ENCODE data around the gene ETNK1. TPM values are rescaled to one million over a fixed set of nuclear protein-coding genes. Genes with fewer than 3 reads are reported as not detected.

ETNK1 gene
- polyA plus RNA-seq, 2 of the 4 experiments (the other 2 are of a cell fraction), result 20.9 to 52.7 TPM

GRCh38 chr12:22687361-22688076, 62.5 kb downstream of the ETNK1 start:
- 78% methylated on average over 5 of the region's 5 CpGs for WGBS (ENCODE audit: missing lambda C conversion rate)
- no peak for ATAC-seq

More at GRCh38 chr12:22687361-22688076, 62.5 kb downstream of the ETNK1 start:
- CTCF ChIA-PET, result interaction anchor here (0.7 to 1.0 kb wide), 3 partner anchors 16 to 244 kb away, joined by 3 read pairs; no protein-coding TSS in a partner anchor
- Histone ChIP-seq H3K4me2 (no peak overlapping the region), H3K27ac (no peak overlapping the region), H3K4me1 (no peaks in the 10 kb centered on the region), H3K4me3 (no peak overlapping the region), H3K9me3 (no peaks in the 10 kb centered on the region)
- DNase-seq (ENCODE audit: low read depth in 1 of 2, low spot score in 1 of 2), result no peak
- TF ChIP-seq CBX8 (IDR thresholded peaks at IDR 0.05) (no peak), E2F6 (IDR thresholded peaks at IDR 0.05; ENCODE audit: borderline replicate concordance, low read depth) (no peak), SREBF2 (IDR thresholded peaks at IDR 0.05) (no peak), ESRRA (IDR thresholded peaks at IDR 0.05; ENCODE audit: borderline replicate concordance, low read length) (no peak), HMGXB4 (CRISPR knock-in tag; IDR thresholded peaks at IDR 0.05; ENCODE audit: borderline replicate concordance) (no peak), CEBPB (IDR thresholded peaks at IDR 0.05) (no peak), NR3C1 (IDR thresholded peaks at IDR 0.05) (no peak), JUNB (IDR thresholded peaks at IDR 0.05) (no peak), HES2 (IDR thresholded peaks at IDR 0.05) (no peak), RCOR1 (IDR thresholded peaks at IDR 0.05; ENCODE audit: low read depth, low read length) (no peak), ZC3H11A (IDR thresholded peaks at IDR 0.05) (no peak), USF2 (IDR thresholded peaks at IDR 0.05) (no peak), REST (IDR thresholded peaks at IDR 0.05) (no peak), EHMT2 (IDR thresholded peaks at IDR 0.05; ENCODE audit: low read depth) (no peak), MAX (IDR thresholded peaks at IDR 0.05) (no peak), RFX5 (IDR thresholded peaks at IDR 0.05) (no peak), KDM1A (IDR thresholded peaks at IDR 0.05; ENCODE audit: low read depth) (no peak)
- POLR2A ChIA-PET, result no interaction called here
- FAIRE-seq, result no peak
